CD4-positive, alpha-beta T cell treated with Interleukin-15 for 1 hour (primary cell): ENCODE measurements around the gene CFAP77.

ENCODE experiments used
- DNase-seq: peaks from one replicate; pipeline ENCODE4 v3.0.0-alpha.2; 2020

Gene CFAP77

DNA sequence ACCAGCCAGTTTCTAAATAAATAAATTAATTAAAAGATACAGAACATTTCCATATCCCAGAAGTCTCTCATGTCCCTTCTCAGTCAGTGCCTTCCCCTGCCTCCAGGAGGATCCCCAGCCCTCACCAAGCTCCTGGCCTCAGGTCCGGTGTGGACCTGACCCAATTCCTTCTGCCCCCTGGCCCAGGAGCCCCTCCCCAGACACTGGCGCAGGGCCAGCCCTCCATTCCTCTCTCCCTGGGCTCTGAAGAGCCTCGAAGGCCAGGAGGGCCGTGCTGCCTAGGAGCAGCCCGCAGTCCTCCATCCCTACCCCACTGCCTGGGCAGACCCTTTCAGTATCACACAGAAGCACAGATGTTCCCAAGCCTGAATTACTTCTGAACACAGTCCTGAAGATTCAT lies 110.6 kb downstream of the CFAP77 start:
- DNase-seq = no peak

DNA sequence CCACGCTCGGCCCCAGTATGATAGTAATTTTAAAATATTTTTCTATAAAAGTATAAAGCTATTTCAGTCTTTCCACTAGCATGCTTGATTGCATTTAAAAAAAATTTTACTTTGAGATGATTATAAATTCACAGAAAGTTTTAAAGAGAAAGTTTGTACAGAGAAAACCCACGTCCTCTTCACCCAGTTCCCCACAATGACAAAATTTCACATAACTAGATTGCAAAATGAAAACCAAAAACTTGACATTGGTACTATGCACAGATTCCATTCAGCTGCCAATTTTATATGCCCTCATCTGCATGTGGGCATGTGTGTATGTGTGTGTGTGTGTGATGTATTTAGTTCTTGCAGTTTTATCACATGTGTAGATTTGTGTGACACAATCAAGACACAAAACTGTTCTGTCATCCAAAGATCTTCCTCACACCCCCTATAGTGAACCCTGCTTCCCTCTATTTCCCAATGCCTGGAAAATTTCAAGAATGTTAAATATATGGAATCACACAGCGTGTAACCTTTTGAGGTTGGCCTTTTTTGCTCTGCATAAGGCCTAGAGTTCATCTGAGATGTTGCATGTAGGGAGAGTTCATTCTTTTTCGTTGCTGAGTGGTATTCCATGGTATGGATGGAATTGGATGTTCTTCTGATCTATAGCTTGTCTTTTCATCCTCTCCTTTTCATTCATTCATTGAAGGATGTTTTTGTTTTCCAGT lies 115.5 kb downstream of the CFAP77 start:
- DNase-seq = no peak

DNA sequence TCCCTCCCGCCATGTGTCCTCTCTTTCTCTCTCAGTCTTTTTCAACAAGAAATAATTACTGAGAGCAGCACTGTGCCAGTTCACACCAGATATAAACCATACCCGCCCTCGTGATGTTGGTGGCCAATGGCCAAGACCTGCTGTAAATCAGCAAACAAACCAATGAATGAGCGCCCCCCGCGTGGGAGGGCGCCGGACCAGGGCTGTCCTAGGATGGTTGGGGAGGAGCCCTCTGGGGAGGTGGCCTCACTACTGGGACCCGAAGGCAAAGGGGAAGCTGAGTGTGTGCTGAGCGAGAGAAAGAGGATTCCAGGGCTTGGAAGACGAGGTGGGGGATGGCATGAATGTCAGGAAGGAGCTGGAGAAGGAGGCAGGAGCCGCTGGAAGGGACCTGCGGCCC lies 121.2 kb downstream of the CFAP77 start:
- DNase-seq = no peak

DNA sequence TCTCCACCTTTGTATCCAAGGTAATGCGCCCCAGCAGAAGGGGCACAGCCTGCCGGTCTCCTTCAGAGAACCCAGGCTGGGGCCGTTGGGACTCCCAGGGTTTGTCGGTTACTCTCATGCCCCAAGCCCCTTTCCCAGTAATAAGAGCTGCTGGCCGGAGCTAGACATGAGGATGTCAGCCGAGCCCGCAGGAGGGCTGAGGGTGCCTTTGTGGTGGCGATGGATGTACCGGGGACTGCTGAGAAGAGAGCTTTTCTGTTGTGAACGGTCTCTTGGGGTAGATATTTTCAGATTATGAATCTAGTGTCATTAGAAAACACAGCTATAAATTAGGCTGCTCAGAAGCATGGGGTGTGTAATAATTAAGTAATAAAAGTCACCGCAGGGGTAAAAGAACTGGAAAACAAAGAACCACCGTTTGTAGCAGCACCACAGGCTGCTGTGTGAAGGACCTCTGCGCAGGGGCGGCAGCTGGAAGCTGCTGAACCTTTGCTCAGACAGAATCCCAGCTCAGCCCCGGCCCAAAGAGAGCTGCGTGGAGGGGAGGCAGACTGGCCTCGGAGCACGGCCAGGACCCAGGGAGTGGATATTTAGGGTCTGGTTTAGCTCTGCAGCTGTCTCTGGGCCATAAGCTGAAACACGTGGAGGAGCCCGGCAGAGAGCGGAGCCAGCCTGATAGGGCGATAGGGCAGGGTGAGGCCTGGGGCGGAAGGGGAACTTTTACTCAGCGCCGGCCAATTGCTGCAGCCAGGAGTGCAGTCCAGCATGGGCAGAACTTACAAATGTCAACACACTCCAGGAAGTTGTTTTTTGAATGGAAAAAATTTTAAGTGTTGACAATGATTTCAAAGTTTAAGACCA lies 121.9 kb downstream of the CFAP77 start:
- DNase-seq = no peak

DNA sequence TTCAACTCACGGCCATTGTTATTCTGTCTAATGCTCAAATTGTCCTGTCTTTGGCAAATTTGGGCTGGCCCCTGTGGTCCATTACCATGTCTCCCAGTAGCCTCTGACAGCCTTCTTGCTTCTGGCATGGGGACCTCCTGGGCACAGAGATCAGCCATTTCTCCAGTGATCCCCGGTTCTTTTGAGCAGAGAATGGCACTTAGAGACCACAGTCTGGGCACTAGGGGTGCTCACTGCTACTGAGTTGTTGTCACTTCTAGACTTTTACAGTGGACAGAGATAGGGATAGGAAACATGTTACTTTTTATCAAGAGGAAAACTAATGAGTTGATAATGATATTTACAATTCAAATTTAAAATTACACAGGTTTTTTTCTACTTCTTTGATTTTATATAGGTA lies 124.8 kb downstream of the CFAP77 start:
- DNase-seq = no peak

DNA sequence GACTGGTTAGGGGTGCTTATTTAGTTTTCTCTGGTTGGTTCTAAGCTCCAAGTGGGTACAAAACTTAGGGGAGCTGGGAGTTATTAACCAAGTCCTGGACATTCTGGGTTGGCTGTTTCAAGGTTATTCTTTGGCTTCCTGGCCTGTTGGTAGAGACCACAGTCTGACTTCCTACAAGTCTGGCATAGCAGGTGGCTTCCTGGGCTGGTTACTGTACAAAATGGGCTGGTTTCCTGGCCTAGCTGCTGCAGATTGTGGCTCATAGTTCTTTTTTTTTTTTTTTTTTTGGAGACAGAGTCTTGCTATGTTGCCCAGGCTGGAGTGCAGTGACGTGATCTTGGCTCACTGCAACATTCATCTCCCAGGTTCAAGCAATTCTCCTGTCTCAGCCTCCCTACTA lies 126.1 kb downstream of the CFAP77 start:
- no peak for DNase-seq

DNA sequence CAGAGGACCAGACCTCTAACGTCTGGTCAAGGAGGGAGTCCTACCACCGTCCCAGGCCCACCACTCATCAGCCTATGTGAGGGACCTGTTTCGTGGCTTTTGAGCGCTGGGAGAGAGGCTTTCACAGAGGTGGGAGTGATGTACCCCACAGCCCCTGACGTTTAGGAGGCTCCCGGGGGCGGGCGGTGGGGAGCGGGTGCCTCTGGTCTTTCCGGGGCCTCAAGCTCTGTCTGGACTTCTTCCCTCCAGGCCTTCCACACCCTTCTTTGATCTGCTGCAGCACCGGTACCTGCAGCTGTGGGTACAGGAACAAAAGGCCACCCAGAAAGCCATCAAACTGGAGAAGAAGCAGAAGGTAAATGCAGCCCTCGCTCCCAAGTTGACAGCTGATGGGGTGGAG lies 127.3 kb downstream of the CFAP77 start:
- no peak for DNase-seq

DNA sequence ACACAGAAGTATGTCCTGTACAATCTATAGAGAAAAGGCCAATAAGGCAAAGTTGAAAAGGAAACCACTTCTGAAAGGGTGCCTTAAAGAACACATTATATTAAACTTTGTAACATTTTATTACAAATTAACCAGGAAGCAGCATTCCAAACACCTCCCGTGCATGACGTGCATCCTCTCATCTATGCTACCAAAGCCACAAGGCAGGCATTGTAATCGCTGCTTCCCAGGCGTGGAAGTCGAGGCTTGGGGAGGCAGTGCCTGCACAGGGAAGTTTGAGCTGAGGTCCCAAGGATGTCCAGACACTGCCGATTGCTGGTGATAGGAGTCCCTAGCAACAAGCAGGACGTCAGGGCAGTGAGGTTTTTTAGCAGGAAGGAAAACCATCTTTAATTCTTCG lies 128.1 kb downstream of the CFAP77 start:
- no peak for DNase-seq

DNA sequence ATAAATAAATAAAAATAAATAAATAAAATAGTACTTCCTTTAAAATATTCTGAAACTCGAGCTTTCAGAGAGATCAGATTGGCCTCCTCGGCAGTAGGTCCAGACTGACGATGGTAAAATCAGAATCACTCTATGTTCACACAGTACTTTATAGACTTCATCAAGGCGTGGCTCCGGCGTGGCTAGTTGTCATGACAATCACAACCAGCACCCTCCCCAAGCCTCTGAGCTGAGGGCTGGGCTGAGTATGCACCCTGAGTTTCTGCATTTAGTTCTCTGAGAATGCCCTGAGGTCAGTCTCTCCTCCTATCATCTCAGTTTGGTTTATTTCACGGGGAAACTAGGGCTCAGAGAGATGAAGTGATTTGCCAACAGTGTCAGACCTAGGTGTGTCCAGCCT lies 129.1 kb downstream of the CFAP77 start:
- no peak for DNase-seq

DNA sequence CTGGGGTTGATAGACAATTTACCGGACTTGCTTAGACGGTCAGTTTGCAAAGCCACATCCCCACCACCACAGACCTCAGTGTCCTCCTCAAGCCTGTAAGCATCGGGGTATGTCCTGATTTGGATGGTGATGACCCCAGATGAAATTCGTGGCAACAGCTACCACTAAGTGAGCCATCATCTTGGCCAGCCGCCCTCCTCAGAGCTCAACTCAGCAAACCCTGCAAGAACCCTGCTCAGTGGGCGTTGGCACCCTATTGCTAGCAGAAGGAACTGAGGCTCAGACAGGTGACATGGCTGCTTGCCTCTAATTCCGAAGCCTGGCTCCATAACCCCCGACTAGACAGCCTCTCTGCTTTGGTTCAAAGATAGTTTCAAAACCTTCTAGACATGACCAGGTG lies 131.0 kb downstream of the CFAP77 start:
- DNase-seq = no peak

DNA sequence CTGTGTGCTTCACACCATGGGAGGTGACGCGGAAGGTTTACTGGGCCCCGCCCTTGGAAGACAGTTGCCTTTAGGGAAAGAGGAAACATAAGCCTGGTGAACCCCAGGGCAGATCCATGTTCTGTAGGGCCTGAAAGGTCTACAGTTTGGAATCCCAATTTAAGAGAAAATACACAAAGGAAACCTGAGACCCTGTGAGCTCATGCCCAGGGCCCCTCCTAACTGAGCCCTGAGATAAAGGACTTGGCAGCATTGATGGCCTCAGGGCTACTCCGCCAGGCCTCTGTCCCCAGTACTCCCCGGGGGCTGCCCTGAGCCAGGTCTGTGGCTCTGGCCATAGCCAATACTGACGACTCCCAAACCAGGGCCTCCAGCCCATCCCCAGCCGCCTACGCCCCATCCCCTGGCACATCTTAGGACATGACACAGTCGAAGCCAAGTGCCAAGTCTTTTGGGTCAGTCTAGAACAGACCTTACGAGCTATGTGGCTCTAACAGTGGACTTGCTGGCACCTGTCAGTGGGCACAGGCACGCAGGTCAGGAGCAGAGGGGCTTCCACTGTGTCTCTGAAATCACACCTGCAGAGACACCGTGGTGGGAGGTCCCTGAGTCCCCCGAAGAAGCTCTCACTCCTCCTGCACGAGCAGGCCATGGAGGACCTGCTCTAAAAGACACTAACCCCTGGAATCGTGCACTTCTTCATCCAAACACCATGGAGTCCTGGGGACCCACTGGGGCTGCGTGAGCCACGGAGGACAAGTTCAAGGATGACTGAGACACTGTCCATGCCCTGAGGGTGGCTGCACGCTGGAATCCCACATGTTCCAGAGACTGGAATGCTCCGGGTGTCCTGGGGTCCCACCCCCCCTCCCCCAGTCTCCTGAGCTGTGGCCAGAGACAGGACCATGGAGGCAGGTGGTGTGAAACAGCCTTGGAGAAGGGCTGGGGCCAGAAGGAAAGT lies 132.1 kb downstream of the CFAP77 start:
- DNase-seq = no peak

DNA sequence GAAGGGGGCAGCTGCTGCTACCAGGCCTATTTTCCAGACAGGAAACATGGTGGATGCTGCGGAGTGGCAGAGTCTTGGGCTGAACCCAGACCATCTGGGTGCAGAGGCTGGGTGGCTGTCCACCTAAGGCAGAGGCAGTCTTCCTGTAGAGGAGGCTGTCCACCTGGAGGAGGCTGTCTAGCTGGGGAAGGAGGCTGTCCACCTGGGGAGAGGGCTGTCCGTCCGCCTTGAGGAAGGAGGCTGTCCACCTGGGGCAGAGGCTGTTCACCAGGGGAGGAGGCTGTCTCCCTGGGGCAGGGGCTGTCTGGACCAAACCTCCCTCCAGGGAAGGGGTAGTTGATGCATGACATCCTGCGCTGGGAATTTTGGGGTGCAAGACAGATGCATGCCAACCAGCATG lies 133.2 kb downstream of the CFAP77 start:
- DNase-seq = no peak

DNA sequence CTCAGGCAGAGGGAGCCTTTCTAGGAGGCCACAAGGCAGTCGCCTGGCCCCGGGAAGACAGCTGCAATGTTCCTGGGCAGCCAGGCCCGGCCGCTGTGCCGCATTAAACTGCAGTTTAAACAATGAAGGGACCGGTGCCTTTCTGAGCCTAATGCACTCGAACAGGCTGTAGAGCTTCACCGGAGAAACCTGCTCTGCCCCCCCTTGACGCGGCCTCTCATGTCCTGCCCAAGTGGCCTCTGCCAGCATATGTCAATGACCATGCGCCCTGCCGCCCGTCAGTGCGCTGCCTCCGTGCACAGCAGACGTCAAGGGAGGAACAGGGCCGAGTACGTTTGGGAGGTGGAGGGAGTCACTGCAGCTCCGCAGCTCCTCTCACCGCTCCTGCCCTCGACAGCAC lies 133.9 kb downstream of the CFAP77 start:
- DNase-seq = no peak

DNA sequence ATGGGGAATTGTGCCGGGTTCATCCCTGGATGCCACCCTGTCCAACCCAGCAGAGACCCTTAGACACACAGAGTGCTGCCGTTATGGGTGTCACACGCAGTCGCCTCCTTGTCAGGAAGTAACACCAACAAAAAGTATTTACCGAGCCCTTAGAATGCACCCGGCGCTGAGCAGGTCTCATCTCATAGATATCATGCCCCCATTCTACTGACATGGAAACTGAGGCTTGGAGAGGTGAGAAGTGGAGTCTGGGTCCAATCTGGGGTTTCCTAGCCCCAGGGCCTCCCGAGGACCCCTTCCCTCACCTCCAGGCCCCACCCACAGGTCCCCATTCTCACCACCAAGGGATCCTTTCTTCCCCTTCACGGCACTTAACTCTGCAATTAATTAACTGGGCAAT lies 135.6 kb downstream of the CFAP77 start:
- no peak for DNase-seq

DNA sequence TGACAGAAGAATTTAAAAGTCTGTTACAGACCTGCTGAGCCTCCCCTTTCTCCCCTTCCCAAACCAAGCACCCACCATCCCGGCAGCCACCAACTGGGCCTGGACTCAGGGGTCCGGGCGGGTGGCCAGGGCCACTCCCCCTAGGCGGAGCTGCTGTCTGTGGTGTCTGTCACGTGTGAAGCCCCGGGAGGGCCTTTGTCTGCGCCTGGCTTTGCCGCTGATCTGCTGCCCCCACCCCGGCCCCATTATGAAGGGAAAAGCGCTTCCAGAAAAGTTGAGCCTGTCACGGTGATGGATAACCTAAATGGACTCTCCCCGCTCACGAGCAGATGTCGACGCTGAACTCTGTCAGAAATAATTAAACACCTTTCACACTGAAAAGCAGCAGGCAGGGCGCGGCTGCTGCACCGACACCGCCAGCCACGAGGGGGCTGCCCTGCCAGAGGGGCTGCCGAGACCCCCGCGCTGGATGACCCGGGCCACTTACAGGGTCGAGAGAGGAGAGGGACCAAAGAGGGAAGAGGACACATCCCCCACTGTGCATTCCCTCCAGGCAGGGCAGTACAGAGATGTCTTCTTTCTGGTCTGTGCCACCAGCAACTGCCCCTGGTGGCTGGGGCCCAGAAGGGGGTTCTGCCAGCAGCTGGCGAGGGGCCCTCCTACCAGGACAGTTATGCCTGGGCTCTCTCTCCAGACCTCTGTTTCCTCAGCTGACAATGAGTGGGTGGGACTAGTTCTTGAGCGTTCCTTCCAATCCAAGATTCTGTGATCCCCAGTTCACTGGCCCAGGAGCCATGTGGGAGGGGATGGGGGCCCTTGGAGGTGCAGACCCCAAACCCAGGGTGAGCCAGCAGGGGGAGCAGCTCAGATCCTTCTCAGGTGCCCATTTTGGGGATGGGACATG lies 136.4 kb downstream of the CFAP77 start:
- DNase-seq = no peak

DNA sequence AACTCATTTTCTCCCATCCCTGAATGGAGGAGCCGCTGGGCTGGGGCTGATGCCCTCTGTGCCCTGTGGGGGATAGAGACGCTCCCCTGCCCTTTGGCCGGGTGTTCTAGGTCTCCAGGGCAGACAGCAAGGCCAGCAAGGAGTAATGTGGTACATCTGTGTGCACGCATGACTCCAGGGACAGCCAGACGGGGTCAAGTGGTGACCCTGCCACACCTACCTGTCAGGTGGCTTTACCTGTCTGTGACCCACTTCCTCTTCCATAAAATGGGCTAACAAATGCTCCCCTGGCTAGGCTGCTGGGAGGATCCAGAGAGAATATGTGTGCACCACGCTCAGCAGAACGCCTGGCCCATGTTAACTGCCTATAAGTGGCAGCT lies 137.0 kb downstream of the CFAP77 start:
- DNase-seq = no peak

DNA sequence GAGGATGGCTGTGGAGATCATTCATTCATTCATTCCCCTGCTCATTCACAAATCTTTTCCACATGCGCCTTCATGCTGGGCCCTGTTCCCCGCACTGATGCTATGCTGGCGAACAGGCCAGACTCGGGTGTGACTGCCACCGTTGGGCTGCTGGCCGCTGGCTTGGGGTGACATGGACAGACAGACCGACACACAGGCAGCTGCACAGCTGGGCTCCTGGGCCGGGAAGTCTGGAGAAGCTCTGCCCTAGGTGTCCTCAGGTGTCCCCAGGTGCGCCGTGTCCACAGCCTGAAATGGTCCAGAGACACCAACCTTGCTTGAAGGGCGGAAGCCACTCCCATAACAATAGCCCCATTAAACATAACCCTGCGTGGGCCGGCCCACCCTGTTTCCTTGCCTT lies 137.4 kb downstream of the CFAP77 start:
- DNase-seq = no peak

DNA sequence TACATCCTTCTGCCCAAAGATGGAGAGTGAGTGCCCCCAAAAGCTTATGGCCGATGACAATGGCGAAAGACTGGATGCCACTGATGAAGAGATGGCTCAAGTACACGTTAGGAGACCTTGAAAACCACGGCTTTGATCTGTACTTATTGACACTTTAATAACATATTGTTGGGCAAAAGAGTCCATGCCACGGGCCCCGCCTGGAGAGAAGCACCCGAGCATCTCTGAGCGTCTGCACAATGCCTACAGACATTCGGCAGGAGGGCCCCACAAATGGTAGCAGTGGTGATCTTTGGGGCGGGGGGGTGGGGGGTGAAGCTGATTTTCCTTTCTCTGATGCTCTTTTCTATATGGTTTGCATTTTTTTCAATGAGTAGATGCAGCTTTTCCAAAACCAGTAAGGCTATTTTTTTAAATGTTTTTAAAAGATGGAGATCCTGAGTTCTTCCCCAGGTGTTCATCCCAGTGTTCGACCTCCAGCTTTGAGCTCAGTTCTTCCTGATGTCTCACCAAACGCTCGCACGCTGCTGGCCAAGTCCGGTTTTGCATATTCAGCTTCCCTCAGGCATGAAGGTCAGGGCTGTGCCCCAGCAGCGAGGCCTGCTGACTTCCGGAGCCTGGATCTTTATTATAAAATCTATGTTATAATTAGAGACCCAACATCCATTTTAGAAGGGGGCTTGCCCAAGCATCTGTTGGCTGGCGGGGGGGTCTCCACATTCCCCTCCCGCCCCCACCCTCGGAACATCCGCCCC lies 138.1 kb downstream of the CFAP77 start:
- DNase-seq = no peak

DNA sequence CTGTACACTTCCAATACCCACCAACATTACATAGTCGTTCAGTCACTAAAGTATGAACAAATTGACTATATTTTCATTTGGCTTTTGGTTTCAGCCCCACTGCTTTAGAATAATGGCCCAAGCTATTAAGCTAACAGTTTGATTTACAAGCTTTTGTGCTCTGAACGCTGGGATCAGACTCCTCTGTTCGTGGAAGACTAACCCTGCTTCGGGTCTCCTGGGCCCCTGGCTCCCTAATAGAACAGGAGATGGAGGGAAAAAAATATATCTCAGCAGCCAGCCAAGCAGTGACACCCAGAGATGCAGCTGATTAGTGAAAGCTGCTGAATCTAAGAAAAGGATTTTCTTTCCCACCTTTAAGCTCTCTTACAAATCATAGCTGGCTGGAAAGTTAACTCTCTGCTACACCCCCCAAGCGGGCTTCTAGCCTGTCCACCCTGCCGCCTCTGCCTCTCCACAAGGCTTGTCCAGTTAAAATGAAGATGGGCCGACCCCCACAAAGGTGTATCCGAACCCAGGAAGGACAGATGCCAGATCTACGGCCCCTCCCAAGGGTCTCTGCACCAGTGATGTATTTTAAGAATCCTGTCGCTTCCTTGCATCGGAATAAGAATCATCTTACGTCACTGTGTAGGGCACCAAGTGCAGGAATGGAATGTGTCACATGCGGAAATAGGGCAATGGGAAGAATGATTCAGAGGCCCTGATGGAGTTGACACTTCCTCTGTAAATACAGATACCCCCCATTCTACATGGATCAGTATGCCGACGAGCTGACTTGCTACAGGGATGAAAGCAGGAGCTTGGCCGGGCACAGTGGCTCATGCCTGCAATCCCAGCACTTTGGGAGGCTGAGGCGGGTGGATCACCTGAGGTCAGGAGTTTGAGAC lies 139.0 kb downstream of the CFAP77 start:
- no peak for DNase-seq

DNA sequence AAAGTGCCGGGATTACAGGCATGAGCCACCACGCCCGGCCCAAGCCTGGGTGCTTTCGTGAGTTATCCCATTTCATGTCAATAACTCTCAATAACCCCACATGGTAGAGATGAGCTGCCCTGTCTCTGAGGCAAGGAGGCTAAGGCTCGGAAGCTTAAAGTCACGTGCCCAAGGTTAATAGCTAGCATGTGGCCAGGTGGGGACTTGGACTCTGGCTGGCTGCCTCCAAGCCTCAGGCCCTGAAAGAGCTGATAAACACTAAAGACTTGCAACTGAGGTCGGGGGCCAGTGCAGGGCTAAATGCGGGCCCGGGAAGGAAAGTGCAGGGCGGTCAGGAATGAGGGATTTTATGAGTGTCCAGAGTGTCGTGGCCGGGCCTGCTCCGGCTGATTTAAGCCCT lies 141.5 kb downstream of the CFAP77 start:
- no peak for DNase-seq

DNA sequence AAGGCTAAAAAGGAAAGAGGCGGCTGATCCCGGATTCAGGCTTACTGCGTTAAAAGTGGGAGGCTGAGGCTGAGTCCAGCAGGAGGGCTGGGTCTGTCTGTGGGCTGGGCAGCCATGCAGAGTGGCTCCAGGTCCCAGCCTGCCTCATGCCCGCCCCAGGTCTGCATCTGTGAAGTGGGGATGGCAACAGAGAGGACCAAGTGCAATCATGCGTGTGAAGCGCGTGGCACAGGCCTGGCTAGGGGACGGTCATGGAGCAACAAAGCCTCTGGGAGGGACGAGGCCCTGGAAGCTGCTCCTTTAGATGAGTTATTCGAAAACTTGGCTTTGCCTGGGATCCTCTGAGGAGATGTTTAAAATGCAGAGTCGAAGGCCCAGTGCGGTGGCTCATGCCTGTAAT lies 142.0 kb downstream of the CFAP77 start:
- no peak for DNase-seq
